HCT116 (cell line): ENCODE measurements around the gene OCA2. TPM values are rescaled to one million over a fixed set of nuclear protein-coding genes. Genes with fewer than 3 reads are reported as not detected.

ENCODE experiments used
- ATAC-seq: fragments of 200-7000 bp; cut with Tn5 transposase; 2 replicates; pipeline ENCODE4 v1.9.1; 2020; ENCODE audit warnings: mild to moderate bottlenecking, moderate library complexity
- BruUV-seq: library from RNA; stranded (reverse); fragments of 400-500 nt; replicated peaks from 2 replicates; lab custom pipeline; 2021; lab: Mats Ljungman, UMichigan
- CTCF ChIA-PET: fragments of 300-600 bp; sonication (Branson Sonifier 250); formaldehyde crosslinking; loops from one replicate; lab custom pipeline; 2021; ENCODE audit warnings: antibody characterized with exemption; lab: Charles Lee
- POLR2A ChIA-PET: fragments of 300-600, 350-600 bp; sonication (Branson Sonifier 250); formaldehyde crosslinking; loops from one replicate; lab custom pipeline; 2021; ENCODE audit warnings: antibody characterized with exemption; lab: Charles Lee
- RAD21 ChIA-PET, 2 experiments: fragments of 300-600 bp; sonication (Branson Sonifier 250); formaldehyde crosslinking; loops; one replicate each; lab custom pipeline; 2023; ENCODE audit warnings: low total read pairs in 2 of 2; ENCODE audit not compliant: uncharacterized antibody in 2 of 2, unreplicated experiment in 2 of 2, low non-redundant PET in 1 of 2; lab: Charles Lee
- DNase-seq: peaks from one replicate; pipeline ENCODE4 v3.0.0-alpha.2; 2010; ENCODE audit warnings: low read depth, low spot score
- H2AFZ ChIP-seq: fragments of 200-600 bp; shearing (Covaris generic), sonication (generic); 2 replicates; pipeline ENCODE4 v1.6.1; 2017; ENCODE audit warnings: low read depth, mixed run types, mixed read lengths, antibody characterized with exemption, low read length; ENCODE audit not compliant: poor library complexity, severe bottlenecking
- H3K27ac ChIP-seq: 2 replicates; pipeline ENCODE4 v1.5.1; 2012; ENCODE audit warnings: low read depth, low read length
- H3K27me3 ChIP-seq: fragments of 200-600 bp; sonication (generic); 2 replicates; pipeline ENCODE4 v1.6.1; 2016; ENCODE audit warnings: mixed run types, low read length, mixed read lengths; ENCODE audit not compliant: insufficient read depth
- H3K36me3 ChIP-seq, 2 experiments: fragments of 200-500 bp in 1 of 2; fragments of 200-600 bp in 1 of 2; sonication (Bioruptor generic) in 1 of 2; sonication (generic) in 1 of 2; 2 replicates each; pipeline versions ENCODE4 v1.5.1 to v1.6.1; 2014 to 2016; ENCODE audit warnings: low read length in 2 of 2, inconsistent platforms in 1 of 2, mixed read lengths in 1 of 2, mixed run types in 1 of 2; ENCODE audit not compliant: insufficient read depth in 2 of 2, control insufficient read depth in 1 of 2
- H3K4me1 ChIP-seq, 2 experiments: fragments of 200-600 bp in 1 of 2; sonication (generic) in 1 of 2; 2 replicates each; pipeline versions ENCODE4 v1.5.1 to v1.6.1; 2012 to 2017; ENCODE audit warnings: low read length in 2 of 2, inconsistent platforms in 1 of 2, mild to moderate bottlenecking in 1 of 2, mixed read lengths in 1 of 2, mixed run types in 1 of 2, moderate library complexity in 1 of 2; ENCODE audit not compliant: insufficient read depth in 2 of 2, control insufficient read depth in 1 of 2
- H3K4me2 ChIP-seq: fragments of 200-600 bp; sonication (generic); 2 replicates; pipeline ENCODE4 v1.6.1; 2017; ENCODE audit warnings: mixed run types, low read length, mixed read lengths
- H3K4me3 ChIP-seq, 2 experiments: fragments of 200-600 bp in 1 of 2; sonication (generic) in 1 of 2; replicated peaks in 1 of 2; 2 replicates each; pipeline ENCODE4 v1.5.1; 2011 to 2016; ENCODE audit warnings: low read length in 2 of 2, control low read depth in 1 of 2, low read depth in 1 of 2, mild to moderate bottlenecking in 1 of 2, mixed read lengths in 1 of 2, mixed run types in 1 of 2
- H3K79me2 ChIP-seq: fragments of 200-600 bp; sonication (generic); 2 replicates; pipeline ENCODE4 v1.6.1; 2017; ENCODE audit warnings: mild to moderate bottlenecking, mixed run types, low read length, moderate library complexity, mixed read lengths; ENCODE audit not compliant: insufficient read depth
- H3K9ac ChIP-seq: fragments of 200-600 bp; sonication (generic); 2 replicates; pipeline ENCODE4 v1.6.1; 2016; ENCODE audit warnings: low read length, mixed read lengths
- H3K9me2 ChIP-seq: fragments of 200-600 bp; sonication (generic), shearing (Covaris generic); 2 replicates; pipeline ENCODE4 v1.6.1; 2017; ENCODE audit warnings: mixed run types, mild to moderate bottlenecking, moderate library complexity; ENCODE audit not compliant: insufficient read depth
- H3K9me3 ChIP-seq, 2 experiments: fragments of 200-500 bp in 1 of 2; fragments of 200-600 bp in 1 of 2; sonication (Bioruptor generic) in 1 of 2; sonication (generic) in 1 of 2; 2 replicates each; pipeline ENCODE4 v1.6.1; 2014 to 2017; ENCODE audit warnings: low read length in 2 of 2, mixed read lengths in 2 of 2, inconsistent platforms in 1 of 2, low read depth in 1 of 2, mild to moderate bottlenecking in 1 of 2, mixed run types in 1 of 2, moderate library complexity in 1 of 2; ENCODE audit not compliant: control insufficient read depth in 1 of 2, insufficient read depth in 1 of 2
- H4K20me1 ChIP-seq: fragments of 200-600 bp; sonication (generic), shearing (Covaris generic); 2 replicates; pipeline ENCODE4 v1.6.1; 2017; ENCODE audit warnings: mixed run types, mild to moderate bottlenecking, moderate library complexity; ENCODE audit not compliant: insufficient read depth
- CBX3 ChIP-seq: IDR thresholded peaks from 2 replicates; pipeline ENCODE4 v1.6.1; 2012; ENCODE audit warnings: low read depth
- CEBPB ChIP-seq: IDR thresholded peaks from 2 replicates; pipeline ENCODE4 v1.6.1; 2012; ENCODE audit warnings: low read depth
- EGR1 ChIP-seq: IDR thresholded peaks from 2 replicates; pipeline ENCODE4 v1.6.1; 2012; ENCODE audit warnings: low read depth
- ELF1 ChIP-seq: IDR thresholded peaks from 2 replicates; pipeline ENCODE4 v1.6.1; 2012; ENCODE audit warnings: low read depth, borderline replicate concordance
- EZH2phosphoT487 ChIP-seq: fragments of 200-600 bp; IDR thresholded peaks from 2 replicates; pipeline ENCODE4 v1.6.1; 2018; ENCODE audit warnings: antibody characterized with exemption, borderline replicate concordance
- FOSL1 ChIP-seq: IDR thresholded peaks from 2 replicates; pipeline ENCODE4 v1.6.1; 2012; ENCODE audit warnings: low read depth
- JUND ChIP-seq: IDR thresholded peaks from 2 replicates; pipeline ENCODE4 v1.6.1; 2012
- POLR2A ChIP-seq: IDR thresholded peaks from 2 replicates; pipeline ENCODE4 v1.7.0; 2011; ENCODE audit warnings: borderline replicate concordance; ENCODE audit not compliant: insufficient read depth, insufficient read length; ENCODE audit errors: extremely low read depth
- POLR2AphosphoS5 ChIP-seq: IDR thresholded peaks from 2 replicates; pipeline ENCODE4 v1.6.1; 2011; ENCODE audit warnings: mild to moderate bottlenecking, low read depth, low read length, moderate library complexity
- REST ChIP-seq: IDR thresholded peaks from 2 replicates; pipeline ENCODE4 v1.6.1; 2012; ENCODE audit warnings: low read depth
- SP1 ChIP-seq: IDR thresholded peaks from 2 replicates; pipeline ENCODE4 v1.6.1; 2012; ENCODE audit warnings: low read depth
- SRF ChIP-seq: IDR thresholded peaks from 2 replicates; pipeline ENCODE4 v1.6.1; 2012; ENCODE audit warnings: low read depth
- TCF7L2 ChIP-seq: IDR thresholded peaks from 2 replicates; pipeline ENCODE4 v1.7.0; 2011; ENCODE audit warnings: borderline replicate concordance, inconsistent platforms; ENCODE audit not compliant: insufficient read depth, insufficient read length; ENCODE audit errors: extremely low read depth
- YY1 ChIP-seq: IDR thresholded peaks from 2 replicates; pipeline ENCODE4 v1.6.1; 2011; ENCODE audit warnings: low read length, low read depth, moderate library complexity, mild to moderate bottlenecking; ENCODE audit not compliant: insufficient replicate concordance; ENCODE audit errors: extremely low read depth
- ZFX ChIP-seq: fragments of 450-650 bp; IDR thresholded peaks from 2 replicates; pipeline ENCODE4 v1.6.1; 2017
- ZNF274 ChIP-seq: fragments of 200-500 bp; sonication (Bioruptor generic); IDR thresholded peaks from 2 replicates; pipeline ENCODE4 v1.6.1; 2014; ENCODE audit warnings: mild to moderate bottlenecking, low read depth, low read length, inconsistent platforms
- intact Hi-C: fragments of 100-400 bp; cut with micrococcal nuclease; formaldehyde crosslinking; loops from 2 replicates; pipeline ENCODE4 v1.10.0; 2022
- total RNA-seq: library from RNA; stranded (reverse); gene quantifications from one replicate; pipeline ENCODE4 v1.2.1, GENCODE V29; 2021; ENCODE audit not compliant: unreplicated experiment
- TF ChIP-seq, protein P1 (sequence below): IDR thresholded peaks from 2 replicates; pipeline ENCODE4 v1.6.1; 2012
- TF ChIP-seq, protein P2 (sequence below), 3 experiments: fragments of 200-600 bp in 1 of 3; sonication (generic) in 1 of 3; IDR thresholded peaks in 2 of 3; conservative IDR thresholded peaks in 1 of 3; 2 replicates each; pipeline ENCODE4 v1.5.1; 2012 to 2017; ENCODE audit warnings: low read depth in 2 of 3, low read length in 2 of 3, antibody characterized with exemption in 1 of 3, borderline replicate concordance in 1 of 3, control low read depth in 1 of 3, mild to moderate bottlenecking in 1 of 3, mixed read lengths in 1 of 3, mixed run types in 1 of 3, moderate library complexity in 1 of 3; ENCODE audit not compliant: insufficient read depth in 1 of 3
- TF ChIP-seq, protein P3 (sequence below): IDR thresholded peaks from 2 replicates; pipeline ENCODE4 v1.6.1; 2011; ENCODE audit warnings: mild to moderate bottlenecking, low read length, moderate library complexity; ENCODE audit not compliant: insufficient replicate concordance; ENCODE audit errors: extremely low read depth
- TF ChIP-seq, protein P4 (sequence below): IDR thresholded peaks from 2 replicates; pipeline ENCODE4 v1.6.1; 2012

The OCA2 gene
- total RNA-seq, 1 experiment from 2014 or later = not detected

GRCh38 chr15:27792756-27793264 lies 306.3 kb downstream of the OCA2 start:
- ChIA-PET CTCF (no interaction called here), RAD21 (no interaction called here)
- Histone ChIP-seq H2AFZ (no peak overlapping the region), H3K9me2 (no peaks in the 10 kb centered on the region), H3K4me2 (no peak overlapping the region), H4K20me1 (no peaks in the 10 kb centered on the region)
- no peak for DNase-seq
- BruUV-seq = no TSS peak
- TF ChIP-seq EGR1 = no peak
- no peak for TF ChIP-seq SRF
- TF ChIP-seq POLR2A = no peak
- TF ChIP-seq SP1 = no peak
- no peak for TF ChIP-seq EZH2phosphoT487
- TF ChIP-seq CEBPB = no peak
- TF ChIP-seq ELF1 = no peak
- TF ChIP-seq, protein P1, sequence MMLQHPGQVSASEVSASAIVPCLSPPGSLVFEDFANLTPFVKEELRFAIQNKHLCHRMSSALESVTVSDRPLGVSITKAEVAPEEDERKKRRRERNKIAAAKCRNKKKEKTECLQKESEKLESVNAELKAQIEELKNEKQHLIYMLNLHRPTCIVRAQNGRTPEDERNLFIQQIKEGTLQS = no peak
- no peak for TF ChIP-seq ZFX
- TF ChIP-seq, protein P2, sequence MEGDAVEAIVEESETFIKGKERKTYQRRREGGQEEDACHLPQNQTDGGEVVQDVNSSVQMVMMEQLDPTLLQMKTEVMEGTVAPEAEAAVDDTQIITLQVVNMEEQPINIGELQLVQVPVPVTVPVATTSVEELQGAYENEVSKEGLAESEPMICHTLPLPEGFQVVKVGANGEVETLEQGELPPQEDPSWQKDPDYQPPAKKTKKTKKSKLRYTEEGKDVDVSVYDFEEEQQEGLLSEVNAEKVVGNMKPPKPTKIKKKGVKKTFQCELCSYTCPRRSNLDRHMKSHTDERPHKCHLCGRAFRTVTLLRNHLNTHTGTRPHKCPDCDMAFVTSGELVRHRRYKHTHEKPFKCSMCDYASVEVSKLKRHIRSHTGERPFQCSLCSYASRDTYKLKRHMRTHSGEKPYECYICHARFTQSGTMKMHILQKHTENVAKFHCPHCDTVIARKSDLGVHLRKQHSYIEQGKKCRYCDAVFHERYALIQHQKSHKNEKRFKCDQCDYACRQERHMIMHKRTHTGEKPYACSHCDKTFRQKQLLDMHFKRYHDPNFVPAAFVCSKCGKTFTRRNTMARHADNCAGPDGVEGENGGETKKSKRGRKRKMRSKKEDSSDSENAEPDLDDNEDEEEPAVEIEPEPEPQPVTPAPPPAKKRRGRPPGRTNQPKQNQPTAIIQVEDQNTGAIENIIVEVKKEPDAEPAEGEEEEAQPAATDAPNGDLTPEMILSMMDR (IDR thresholded peaks at IDR 0.05 in 2 of 3, conservative IDR thresholded peaks at IDR 0.05 in 1 of 3; ENCODE audit: borderline replicate concordance in 1 of 3, insufficient read depth in 1 of 3, low read depth in 2 of 3, low read length in 2 of 3) = no peak
- TF ChIP-seq FOSL1 = no peak
- TF ChIP-seq TCF7L2 = no peak
- TF ChIP-seq POLR2AphosphoS5 = no peak
- no peak for TF ChIP-seq REST
- TF ChIP-seq JUND = no peak
- TF ChIP-seq, protein P3, sequence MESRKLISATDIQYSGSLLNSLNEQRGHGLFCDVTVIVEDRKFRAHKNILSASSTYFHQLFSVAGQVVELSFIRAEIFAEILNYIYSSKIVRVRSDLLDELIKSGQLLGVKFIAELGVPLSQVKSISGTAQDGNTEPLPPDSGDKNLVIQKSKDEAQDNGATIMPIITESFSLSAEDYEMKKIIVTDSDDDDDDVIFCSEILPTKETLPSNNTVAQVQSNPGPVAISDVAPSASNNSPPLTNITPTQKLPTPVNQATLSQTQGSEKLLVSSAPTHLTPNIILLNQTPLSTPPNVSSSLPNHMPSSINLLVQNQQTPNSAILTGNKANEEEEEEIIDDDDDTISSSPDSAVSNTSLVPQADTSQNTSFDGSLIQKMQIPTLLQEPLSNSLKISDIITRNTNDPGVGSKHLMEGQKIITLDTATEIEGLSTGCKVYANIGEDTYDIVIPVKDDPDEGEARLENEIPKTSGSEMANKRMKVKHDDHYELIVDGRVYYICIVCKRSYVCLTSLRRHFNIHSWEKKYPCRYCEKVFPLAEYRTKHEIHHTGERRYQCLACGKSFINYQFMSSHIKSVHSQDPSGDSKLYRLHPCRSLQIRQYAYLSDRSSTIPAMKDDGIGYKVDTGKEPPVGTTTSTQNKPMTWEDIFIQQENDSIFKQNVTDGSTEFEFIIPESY = no peak
- TF ChIP-seq YY1 = no peak
- TF ChIP-seq, protein P4, sequence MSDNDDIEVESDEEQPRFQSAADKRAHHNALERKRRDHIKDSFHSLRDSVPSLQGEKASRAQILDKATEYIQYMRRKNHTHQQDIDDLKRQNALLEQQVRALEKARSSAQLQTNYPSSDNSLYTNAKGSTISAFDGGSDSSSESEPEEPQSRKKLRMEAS = no peak
- TF ChIP-seq ZNF274 = no peak
- no peak for TF ChIP-seq CBX3
- TF ChIP-seq, all 23 proteins: peak for 0
- Histone ChIP-seq H3K4me1 (no peaks in the 10 kb centered on the region), H3K27ac (no peak overlapping the region), H3K4me3 (no peak overlapping the region), H3K9ac (no peak overlapping the region), H3K79me2 (no peaks in the 10 kb centered on the region), H3K27me3 (no peaks in the 10 kb centered on the region), H3K36me3 (no peaks in the 10 kb centered on the region), H3K9me3 (peaks cover 15 to 27% of the 10 kb centered on the region in 2 experiments; a peak in 2 of 4 replicates)
- POLR2A ChIA-PET = no interaction called here
- intact Hi-C loops = no loop called here
- ATAC-seq = no peak
